Measurements from ENCODE around the gene DSTN. TPM values are rescaled to one million over a fixed set of nuclear protein-coding genes. Genes with fewer than 3 reads are reported as not detected.
A peak's percentile ranks its signal among the peaks of the same experiment; 100 is the strongest.

Gene DSTN
- total and polyA plus RNA-seq, 2 experiments from 2014 or later: 162 to 459 TPM

- Mint-ChIP-seq H3K4me3 (no peak overlapping the region), H3K4me1 (peaks cover 4% of the 10 kb centered on the region), H3K9me3 (no peaks in the 10 kb centered on the region), H3K36me3 (ENCODE audit: low read depth) (peaks cover 31% of the 10 kb centered on the region), H3K27ac (no peak overlapping the region; the same call in 1 of the 2 replicates), H3K27me3 (ENCODE audit: insufficient read depth, low read depth, poor library complexity) (peaks cover 16% of the 10 kb centered on the region)
- H3K36me3 ChIP-seq (ENCODE audit: insufficient read depth): 0 out of 2 replicates have a peak, but pooled peaks cover 8% of the 10 kb centered on the region
- TF ChIP-seq EZH2phosphoT487 (IDR thresholded peaks at IDR 0.05; ENCODE audit: unreplicated experiment): no peak
- no peak for TF ChIP-seq ZNF331 (CRISPR knock-in tag; IDR thresholded peaks at IDR 0.05; ENCODE audit: low read depth)
- no peak for TF ChIP-seq JUNB (IDR thresholded peaks at IDR 0.05; ENCODE audit: unreplicated experiment)
- TF ChIP-seq POLR2AphosphoS5 (IDR thresholded peaks at IDR 0.05; ENCODE audit: low read depth): no peak
- no peak for TF ChIP-seq CREB1 (CRISPR knock-in tag; IDR thresholded peaks at IDR 0.05; ENCODE audit: low read depth)
- no peak for TF ChIP-seq EZH2 (IDR thresholded peaks at IDR 0.05; ENCODE audit: low read depth, unreplicated experiment)
- no peak for TF ChIP-seq STAT1 (IDR thresholded peaks at IDR 0.05; ENCODE audit: unreplicated experiment)
- TF ChIP-seq ZNF462 (CRISPR knock-in tag; IDR thresholded peaks at IDR 0.05): no peak
- no peak for TF ChIP-seq CTCF (conservative IDR thresholded peaks at IDR 0.05; ENCODE audit: low read depth in 2 of 2)
- TF ChIP-seq REST (IDR thresholded peaks at IDR 0.05; ENCODE audit: unreplicated experiment): no peak
- no peak for TF ChIP-seq ZNF114 (CRISPR knock-in tag; IDR thresholded peaks at IDR 0.05)
- no peak for TF ChIP-seq NANOG (IDR thresholded peaks at IDR 0.05; ENCODE audit: borderline replicate concordance)
- no peak for TF ChIP-seq ETS1 (IDR thresholded peaks at IDR 0.05)
- H3K79me2 ChIP-seq (replicated peaks; ENCODE audit: insufficient read depth): no peaks in the 10 kb centered on the region
- H2AFZ ChIP-seq: no peak overlapping the region
- ATAC-seq (no peak), DNase-seq (ENCODE audit: low spot score) (peak; percentile 29)
- H3K4me3 ChIP-seq: no peak overlapping the region
- no peaks in the 10 kb centered on the region for H4K20me1 ChIP-seq (replicated peaks; ENCODE audit: insufficient read depth)
- H3K4me1 ChIP-seq (ENCODE audit: insufficient read depth): peaks cover 3% of the 10 kb centered on the region; the same call in 1 of the 2 replicates
- 0 out of 2 replicates have a peak, but pooled peaks cover 3% of the 10 kb centered on the region for H3F3A ChIP-seq (replicated peaks; ENCODE audit: low read depth)
- no peaks in the 10 kb centered on the region for H3K27me3 ChIP-seq (ENCODE audit: insufficient read depth)
- no peak overlapping the region for H3K4me2 ChIP-seq
- H3K27ac ChIP-seq (ENCODE audit: low read depth): no peak overlapping the region
- H3K9me2 ChIP-seq (ENCODE audit: insufficient read depth): no peaks in the 10 kb centered on the region
Observed at GRCh38 chr20:17614176-17614811, 44.4 kb downstream of the DSTN start.

Data from GM23338 (cell line).